Smooth muscle cell (in vitro differentiated cells): ENCODE results near the gene SERINC5. TPM values are rescaled to one million over a fixed set of nuclear protein-coding genes. Genes with fewer than 3 reads are reported as not detected.

ENCODE experiments used
- DNase-seq: peaks from one replicate; lab custom pipeline; 2025; ENCODE audit not compliant: unreplicated experiment; lab: John Stamatoyannopoulos, UW
- H2AFZ ChIP-seq: fragments of 200-600 bp; sonication (generic); 2 replicates; pipeline ENCODE4 v1.6.0; 2016; ENCODE audit warnings: antibody characterized with exemption, low read depth, mild to moderate bottlenecking
- H3F3A ChIP-seq: fragments of 200-600 bp; sonication (generic); 2 replicates; pipeline ENCODE4 v1.6.0; 2017; ENCODE audit warnings: antibody characterized with exemption, low read depth
- H3K27ac ChIP-seq: fragments of 200-600 bp; sonication (generic); 2 replicates; pipeline ENCODE4 v1.5.1; 2016; ENCODE audit warnings: low read depth, mild to moderate bottlenecking
- H3K27me3 ChIP-seq: fragments of 200-600 bp; sonication (generic); 2 replicates; pipeline ENCODE4 v1.6.1; 2016; ENCODE audit warnings: low read depth, mild to moderate bottlenecking
- H3K36me3 ChIP-seq: fragments of 200-600 bp; sonication (generic); 2 replicates; pipeline ENCODE4 v1.5.1; 2016; ENCODE audit warnings: low read depth
- H3K4me1 ChIP-seq: fragments of 200-600 bp; sonication (generic); 2 replicates; pipeline ENCODE4 v1.5.1; 2016; ENCODE audit warnings: low read depth
- H3K4me2 ChIP-seq: fragments of 200-600 bp; sonication (generic); 2 replicates; pipeline ENCODE4 v1.6.0; 2016; ENCODE audit warnings: mild to moderate bottlenecking
- H3K4me3 ChIP-seq: fragments of 200-600 bp; sonication (generic); 2 replicates; pipeline ENCODE4 v1.5.1; 2016; ENCODE audit warnings: mild to moderate bottlenecking
- H3K79me2 ChIP-seq: fragments of 200-600 bp; sonication (generic); 2 replicates; pipeline ENCODE4 v1.6.0; 2016; ENCODE audit warnings: low read depth, mild to moderate bottlenecking
- H3K9ac ChIP-seq: fragments of 200-600 bp; sonication (generic); 2 replicates; pipeline ENCODE4 v1.6.0; 2016; ENCODE audit warnings: low read depth
- H3K9me3 ChIP-seq: fragments of 200-600 bp; sonication (generic); replicated peaks from 2 replicates; pipeline ENCODE4 v1.5.1; 2016; ENCODE audit warnings: low read depth
- H4K20me1 ChIP-seq: fragments of 200-600 bp; sonication (generic); 2 replicates; pipeline ENCODE4 v1.6.0; 2016; ENCODE audit warnings: low read depth
- WGBS: methylation state at CpG from one replicate; pipeline ENCODE4 v1.1.7; 2016; ENCODE audit warnings: low lambda C conversion rate; 5-methylcytosine and 5-hydroxymethylcytosine counted together
- polyA plus RNA-seq: library from polyadenylated mRNA; unstranded; fragments of >200 nt; fragmentation: Nextera tagmentation; extraction: Ambion mirVana; gene quantifications from 2 replicates; pipeline ENCODE4 v1.2.1, GENCODE V29; 2016
- total RNA-seq: library from RNA; depleted of rRNA; stranded (reverse); fragments of >200 nt; gene quantifications from 2 replicates; pipeline ENCODE4 v1.2.3, GENCODE V29; 2014
- TF ChIP-seq, protein P1 (sequence below): fragments of 200-600 bp; sonication (generic); IDR thresholded peaks from 2 replicates; pipeline ENCODE4 v1.5.1; 2017; ENCODE audit warnings: borderline replicate concordance, mild to moderate bottlenecking, antibody characterized with exemption; ENCODE audit not compliant: insufficient read depth, poor library complexity, severe bottlenecking

Gene SERINC5
- total and polyA plus RNA-seq, 2 experiments from 2014 or later = 4.5 to 37.0 TPM

DNA sequence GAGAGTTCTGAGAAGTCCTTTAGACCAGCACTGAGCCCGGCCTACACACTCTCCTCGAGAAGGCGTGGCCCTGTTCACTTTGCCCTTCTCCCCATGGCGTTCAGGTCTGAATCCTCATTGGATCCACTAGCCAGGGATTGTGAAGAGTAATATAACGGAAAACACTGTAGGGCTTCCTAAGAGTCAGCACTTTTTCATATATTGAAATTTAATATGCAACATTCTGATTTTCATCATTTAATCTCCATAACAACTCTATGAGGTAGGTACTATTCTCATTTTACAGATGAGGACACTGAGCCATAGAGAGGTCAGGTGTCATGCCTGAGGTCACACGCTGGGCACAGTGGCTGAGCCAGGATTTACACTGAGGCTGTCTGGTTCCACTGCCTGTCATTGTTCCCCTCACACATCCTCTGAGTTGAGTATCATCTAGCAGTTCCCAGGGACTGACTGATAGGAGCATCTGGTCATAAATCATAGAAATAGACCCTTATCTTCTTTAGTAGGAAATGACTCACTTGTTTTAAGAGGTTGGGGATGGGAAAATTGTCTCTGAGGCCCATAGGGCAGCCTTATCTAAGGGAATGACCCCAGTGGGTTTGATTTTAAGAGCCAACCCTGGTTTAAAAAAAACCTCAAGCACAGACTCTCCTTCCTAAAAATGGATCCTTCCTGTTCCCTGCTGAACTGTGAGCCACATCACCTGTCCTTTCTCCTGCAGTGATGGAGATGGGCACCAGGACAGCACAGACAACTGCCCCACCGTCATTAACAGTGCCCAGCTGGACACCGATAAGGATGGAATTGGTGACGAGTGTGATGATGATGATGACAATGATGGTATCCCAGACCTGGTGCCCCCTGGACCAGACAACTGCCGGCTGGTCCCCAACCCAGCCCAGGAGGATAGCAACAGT lies 179.5 kb downstream of the SERINC5 start:
- no peak for DNase-seq

DNA sequence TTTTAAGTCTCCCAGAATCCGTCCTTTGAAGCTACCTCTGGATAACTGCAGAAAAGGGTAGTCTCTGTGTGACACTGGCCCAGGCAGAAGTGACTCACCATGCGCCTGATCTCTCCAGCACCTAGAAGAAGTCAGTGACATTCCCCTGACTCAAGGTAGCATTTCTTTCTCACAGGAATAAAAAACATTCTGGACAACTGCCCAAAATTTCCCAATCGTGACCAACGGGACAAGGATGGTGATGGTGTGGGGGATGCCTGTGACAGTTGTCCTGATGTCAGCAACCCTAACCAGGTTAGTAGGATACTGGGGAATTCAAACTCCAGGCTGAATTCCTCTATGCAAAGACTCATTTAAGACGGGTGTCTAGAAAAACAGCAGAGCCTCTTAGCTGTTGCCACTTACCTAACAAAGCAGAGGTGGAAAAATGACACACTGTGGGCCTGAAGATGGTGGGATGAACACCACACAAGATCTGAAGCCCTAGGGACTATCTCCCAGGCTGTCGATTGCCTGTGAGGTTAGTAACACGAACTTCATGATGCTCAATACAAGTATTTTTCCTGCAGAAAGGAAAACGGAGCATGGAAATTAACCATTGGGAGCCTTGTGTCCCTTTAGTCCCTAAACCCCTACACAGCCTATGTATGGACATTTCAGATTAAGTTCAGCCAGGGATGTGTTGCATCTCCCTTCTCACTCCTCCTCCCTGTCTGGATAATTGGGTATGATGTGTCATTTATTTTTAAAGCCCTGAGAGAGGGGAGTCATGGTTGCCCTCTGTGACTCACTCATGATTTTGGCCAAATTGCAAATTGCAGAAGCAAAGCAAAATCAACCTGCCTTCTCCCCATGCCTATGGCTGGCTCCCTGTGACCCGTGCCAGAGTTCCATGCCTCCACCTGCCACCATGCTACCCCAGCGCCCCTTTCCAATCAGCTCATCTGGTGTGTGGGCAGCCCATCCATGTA lies 183.5 kb downstream of the SERINC5 start:
- H3K9ac ChIP-seq = no peak overlapping the region
- no peak overlapping the region for H3K4me3 ChIP-seq
- no peaks in the 10 kb centered on the region for H3K9me3 ChIP-seq
- no peaks in the 10 kb centered on the region for H3K27me3 ChIP-seq
- no peak overlapping the region for H3K4me2 ChIP-seq
- no peaks in the 10 kb centered on the region for H3K36me3 ChIP-seq
- DNase-seq = no peak
- no peaks in the 10 kb centered on the region for H3K4me1 ChIP-seq
- TF ChIP-seq, protein P1, sequence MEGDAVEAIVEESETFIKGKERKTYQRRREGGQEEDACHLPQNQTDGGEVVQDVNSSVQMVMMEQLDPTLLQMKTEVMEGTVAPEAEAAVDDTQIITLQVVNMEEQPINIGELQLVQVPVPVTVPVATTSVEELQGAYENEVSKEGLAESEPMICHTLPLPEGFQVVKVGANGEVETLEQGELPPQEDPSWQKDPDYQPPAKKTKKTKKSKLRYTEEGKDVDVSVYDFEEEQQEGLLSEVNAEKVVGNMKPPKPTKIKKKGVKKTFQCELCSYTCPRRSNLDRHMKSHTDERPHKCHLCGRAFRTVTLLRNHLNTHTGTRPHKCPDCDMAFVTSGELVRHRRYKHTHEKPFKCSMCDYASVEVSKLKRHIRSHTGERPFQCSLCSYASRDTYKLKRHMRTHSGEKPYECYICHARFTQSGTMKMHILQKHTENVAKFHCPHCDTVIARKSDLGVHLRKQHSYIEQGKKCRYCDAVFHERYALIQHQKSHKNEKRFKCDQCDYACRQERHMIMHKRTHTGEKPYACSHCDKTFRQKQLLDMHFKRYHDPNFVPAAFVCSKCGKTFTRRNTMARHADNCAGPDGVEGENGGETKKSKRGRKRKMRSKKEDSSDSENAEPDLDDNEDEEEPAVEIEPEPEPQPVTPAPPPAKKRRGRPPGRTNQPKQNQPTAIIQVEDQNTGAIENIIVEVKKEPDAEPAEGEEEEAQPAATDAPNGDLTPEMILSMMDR = no peak
- no peaks in the 10 kb centered on the region for H3F3A ChIP-seq
- 90% methylated on average over 10 of the region's 10 CpGs for whole genome bisulfite sequencing
- no peaks in the 10 kb centered on the region for H3K79me2 ChIP-seq
- H2AFZ ChIP-seq = no peak overlapping the region
- no peak overlapping the region for H3K27ac ChIP-seq
- H4K20me1 ChIP-seq = no peaks in the 10 kb centered on the region

More for the DNA sequence above, 179.5 kb downstream of the SERINC5 start:
- Histone ChIP-seq H3K9ac (no peak overlapping the region), H3K9me3 (no peaks in the 10 kb centered on the region), H3K79me2 (no peaks in the 10 kb centered on the region), H3K27ac (no peak overlapping the region), H4K20me1 (no peaks in the 10 kb centered on the region), H2AFZ (no peak overlapping the region), H3K27me3 (no peaks in the 10 kb centered on the region), H3F3A (no peaks in the 10 kb centered on the region), H3K4me2 (no peak overlapping the region), H3K4me1 (no peaks in the 10 kb centered on the region), H3K4me3 (no peak overlapping the region), H3K36me3 (no peaks in the 10 kb centered on the region)
- 75% methylated on average over 10 of the region's 10 CpGs for WGBS
- TF ChIP-seq, protein P1 = no peak

DNA sequence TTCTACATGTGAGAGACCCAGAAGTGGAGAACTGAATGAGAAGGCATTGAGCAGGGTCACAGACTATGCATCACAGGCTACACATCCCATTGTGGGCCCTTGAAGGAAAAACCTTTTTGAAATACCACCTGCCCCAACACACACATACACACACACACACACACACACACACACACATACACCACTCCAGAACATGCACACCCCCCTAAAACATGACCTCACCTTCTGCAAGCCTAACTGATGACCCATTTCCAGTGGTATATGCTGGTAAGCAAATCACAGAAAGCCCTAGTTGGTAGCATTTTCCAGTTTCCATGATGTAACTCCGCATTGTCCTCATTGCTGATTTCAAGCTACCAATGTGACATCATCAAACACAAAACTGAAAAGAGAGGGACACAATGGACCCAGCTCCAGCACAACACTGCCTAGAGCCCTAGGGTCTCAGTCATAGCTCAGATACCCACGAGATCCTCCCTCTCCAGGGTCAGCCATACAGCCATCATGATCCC lies 184.3 kb downstream of the SERINC5 start:
- Histone ChIP-seq H2AFZ (no peak overlapping the region), H3F3A (no peaks in the 10 kb centered on the region), H3K9ac (no peak overlapping the region), H3K4me1 (no peaks in the 10 kb centered on the region), H3K36me3 (no peaks in the 10 kb centered on the region), H3K4me3 (no peak overlapping the region), H3K79me2 (no peaks in the 10 kb centered on the region), H3K27me3 (no peaks in the 10 kb centered on the region), H3K27ac (no peak overlapping the region), H3K9me3 (no peaks in the 10 kb centered on the region), H3K4me2 (no peak overlapping the region), H4K20me1 (no peaks in the 10 kb centered on the region)
- DNase-seq = no peak
- 91% methylated on average over 2 of the region's 2 CpGs for WGBS
- TF ChIP-seq, protein P1 = no peak
